GM18907 (cell line): Measurements from ENCODE around the gene PLPPR4.
A peak's percentile ranks its signal among the peaks of the same experiment; 100 is the strongest.
"Not testable (repeated sequence)": the region's sequence is repeated elsewhere in the genome, so short reads cannot be mapped to it uniquely, and the experiment has no call there.

Source experiments
- ATAC-seq: cut with Tn5 transposase; IDR thresholded peaks from one replicate; pipeline ENCODE4 v1.9.1; 2021; ENCODE audit warnings: mild to moderate bottlenecking, moderate library complexity; ENCODE audit not compliant: unreplicated experiment

PLPPR4 gene

GRCh38 chr1:99264201-99265021 lies at the start of gene PLPPR4:
PLPPR4 (plus strand) TSS chr1:99264492; CDS start chr1:99264594, 102 bp downstream.
- ATAC-seq, result peak; percentile 66

- ATAC-seq, result no peak
Observed at GRCh38 chr1:99216956-99217355, 47.3 kb upstream of the PLPPR4 start.

- ATAC-seq, result no peak
Observed at GRCh38 chr1:99217599-99217998, 46.7 kb upstream of the PLPPR4 start.

- ATAC-seq, result peak; percentile 52
Observed at GRCh38 chr1:99218572-99218971, 45.7 kb upstream of the PLPPR4 start.

DNA sequence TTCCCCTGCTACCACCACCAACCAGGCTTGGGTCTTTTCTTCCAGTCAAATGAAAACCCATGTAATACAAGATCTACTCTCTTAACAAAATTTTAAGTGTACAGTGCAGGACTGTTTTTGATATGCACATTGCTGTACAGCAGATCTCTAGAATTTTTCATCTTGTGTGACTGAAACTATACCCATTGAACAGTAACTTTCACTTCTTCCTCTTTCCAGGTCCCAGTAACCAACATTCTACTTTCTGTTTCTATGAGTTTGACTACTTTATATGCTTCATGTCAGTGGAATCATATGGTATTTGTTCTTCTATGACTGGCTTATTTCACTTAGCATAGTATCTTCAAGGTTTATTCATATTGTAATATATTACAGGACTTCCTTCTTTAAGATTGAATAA lies 45.3 kb upstream of the PLPPR4 start:
- ATAC-seq, result peak; percentile 97

DNA sequence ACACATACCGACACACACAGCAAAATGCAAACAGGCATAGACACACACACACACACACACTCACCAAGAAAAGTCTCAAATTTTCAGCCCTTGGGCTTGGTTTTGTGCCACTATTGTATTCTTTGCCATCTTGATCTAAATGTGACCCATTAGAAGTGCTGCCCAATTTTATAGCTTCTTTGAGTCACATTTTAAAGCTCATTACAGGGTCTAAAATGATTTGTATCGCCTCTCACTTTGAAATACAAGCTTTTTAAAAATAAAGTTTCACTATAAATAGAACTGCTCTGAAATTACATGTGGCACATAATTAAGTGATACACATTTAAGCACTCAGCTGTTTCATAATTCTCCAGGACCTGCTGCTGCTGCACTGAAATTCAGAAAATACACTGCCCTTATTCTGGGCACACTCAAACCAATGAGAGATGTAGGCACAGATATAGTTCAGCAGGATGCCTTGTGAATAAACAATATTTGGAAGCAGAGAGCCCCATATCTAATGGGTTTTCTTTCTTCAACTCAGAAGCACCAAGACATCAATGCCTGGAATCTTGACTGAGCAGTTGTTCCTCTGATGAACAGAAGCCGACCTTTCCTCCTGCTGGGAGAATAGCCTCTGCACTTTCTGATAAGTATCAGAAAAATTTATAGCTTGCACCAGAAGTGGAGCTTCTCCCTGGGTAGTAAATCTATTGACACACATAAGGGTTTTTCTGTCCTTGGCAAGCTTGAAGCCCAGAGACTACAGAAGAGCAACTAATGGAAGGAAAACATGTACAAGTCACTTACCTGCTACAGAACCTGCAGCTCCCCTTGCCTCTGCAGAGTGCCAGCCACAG lies 37.0 kb upstream of the PLPPR4 start:
- no peak for ATAC-seq

DNA sequence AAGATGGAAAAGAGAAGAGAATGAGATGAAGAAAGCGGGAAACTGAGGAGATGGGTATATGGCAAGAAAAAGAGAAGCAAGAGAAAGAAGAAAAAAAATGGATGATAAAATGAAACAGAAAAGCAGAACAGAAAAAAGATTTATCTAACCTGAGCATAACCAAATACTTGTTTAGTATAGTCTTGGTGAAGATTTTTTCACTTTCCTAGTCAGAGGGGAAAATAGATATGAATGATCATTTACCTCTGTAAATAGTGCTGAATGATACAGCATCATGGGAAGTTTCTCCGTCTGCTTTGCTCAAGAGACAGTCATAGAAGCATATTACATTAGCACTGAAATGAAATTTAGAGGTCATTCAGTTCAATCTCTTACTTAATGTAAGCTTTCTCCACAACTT lies 36.1 kb upstream of the PLPPR4 start:
- ATAC-seq, result peak; percentile 86

- ATAC-seq, result no peak
Observed at GRCh38 chr1:99229122-99229521, 35.2 kb upstream of the PLPPR4 start.

GRCh38 chr1:99230695-99231094 lies 33.6 kb upstream of the PLPPR4 start:
- no peak for ATAC-seq

- no peak for ATAC-seq
Observed at GRCh38 chr1:99232172-99232571, 32.1 kb upstream of the PLPPR4 start.

DNA sequence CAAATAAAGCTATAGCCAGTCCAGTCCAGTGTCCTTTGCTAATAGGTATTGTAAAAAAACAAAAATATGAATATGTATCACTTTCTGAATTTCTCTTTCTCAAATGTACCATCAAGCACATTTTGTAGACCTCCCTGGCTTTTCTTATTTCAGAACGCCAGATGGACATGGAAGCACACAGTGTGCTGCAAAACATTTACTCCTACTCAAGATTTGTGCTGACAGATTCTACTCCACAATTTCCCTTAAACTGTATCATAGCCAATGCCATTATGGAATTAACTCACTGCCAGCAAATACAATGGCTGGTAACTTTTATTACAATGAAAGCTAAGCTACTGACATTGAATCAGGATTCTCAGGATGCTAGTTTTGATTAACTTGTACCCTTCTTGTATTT lies 30.8 kb upstream of the PLPPR4 start:
- no peak for ATAC-seq

- ATAC-seq, result no peak
Observed at GRCh38 chr1:99236756-99237155, 27.5 kb upstream of the PLPPR4 start.

DNA sequence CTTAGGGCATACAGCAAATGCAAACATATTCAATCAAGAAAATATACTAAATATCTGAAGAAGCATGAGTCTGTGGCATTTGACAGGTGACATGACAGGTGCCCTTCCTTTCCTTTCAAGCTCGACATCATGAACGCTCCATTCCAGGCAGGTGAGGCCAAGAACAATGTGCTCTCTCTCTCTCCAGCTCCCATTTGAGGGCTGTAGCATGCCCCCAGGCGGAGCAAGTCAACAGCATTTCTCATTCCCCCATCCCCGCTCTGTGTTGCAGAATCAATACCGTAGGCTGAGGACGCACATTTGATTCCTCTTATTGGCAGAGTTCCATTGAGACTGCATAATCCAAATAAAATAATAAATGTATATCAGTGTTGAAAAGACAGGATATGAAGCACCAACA lies 24.6 kb upstream of the PLPPR4 start:
- no peak for ATAC-seq

GRCh38 chr1:99240621-99241020 lies 23.7 kb upstream of the PLPPR4 start:
- no peak for ATAC-seq

DNA sequence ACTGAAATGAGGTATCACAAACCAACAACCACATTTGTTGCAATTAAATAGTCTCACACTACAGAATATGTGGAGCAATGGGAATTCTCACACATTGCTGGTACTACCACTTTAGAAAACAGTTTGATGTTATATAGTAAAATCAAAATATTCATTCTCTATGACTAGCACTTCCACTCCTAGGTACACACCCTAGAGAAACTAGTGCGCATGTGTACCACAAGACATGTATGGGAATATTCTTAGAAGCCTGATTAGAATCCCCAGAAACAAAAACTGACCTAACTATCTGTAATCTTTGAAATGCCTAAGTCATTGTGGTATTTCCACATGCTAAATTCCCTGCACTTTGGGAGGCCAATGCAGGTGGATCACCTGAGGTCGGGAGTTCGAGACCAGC lies 18.1 kb upstream of the PLPPR4 start:
- no peak for ATAC-seq

GRCh38 chr1:99247199-99247598 lies 17.1 kb upstream of the PLPPR4 start:
- ATAC-seq, result no peak

GRCh38 chr1:99250728-99251127 lies 13.6 kb upstream of the PLPPR4 start:
- no peak for ATAC-seq

GRCh38 chr1:99251308-99251707 lies 13.0 kb upstream of the PLPPR4 start:
- ATAC-seq, result no peak

DNA sequence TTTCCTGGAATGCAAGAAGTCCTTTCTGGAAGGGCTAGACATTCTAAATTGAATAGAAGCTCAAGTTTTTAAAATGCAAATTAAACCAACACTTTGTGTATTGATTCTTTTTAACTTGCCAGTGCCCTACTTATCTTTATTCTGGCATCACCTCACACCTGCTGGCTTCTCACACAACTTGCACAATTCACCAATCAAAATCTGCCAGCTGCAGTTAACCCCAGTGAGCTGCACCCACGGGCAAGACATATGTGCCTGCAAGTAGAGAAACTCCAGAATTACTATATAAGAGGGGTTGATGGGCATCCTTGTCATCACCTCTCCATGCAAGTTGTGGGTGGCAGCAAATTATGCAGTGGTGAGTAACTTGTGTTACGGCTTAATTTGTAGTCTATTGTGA lies 11.7 kb upstream of the PLPPR4 start:
- ATAC-seq, result no peak

GRCh38 chr1:99260402-99260801 lies 3.9 kb upstream of the PLPPR4 start:
- not testable (repeated sequence) for ATAC-seq

GRCh38 chr1:99265124-99265523 lies 832 bp downstream of the PLPPR4 start:
- no peak for ATAC-seq

DNA sequence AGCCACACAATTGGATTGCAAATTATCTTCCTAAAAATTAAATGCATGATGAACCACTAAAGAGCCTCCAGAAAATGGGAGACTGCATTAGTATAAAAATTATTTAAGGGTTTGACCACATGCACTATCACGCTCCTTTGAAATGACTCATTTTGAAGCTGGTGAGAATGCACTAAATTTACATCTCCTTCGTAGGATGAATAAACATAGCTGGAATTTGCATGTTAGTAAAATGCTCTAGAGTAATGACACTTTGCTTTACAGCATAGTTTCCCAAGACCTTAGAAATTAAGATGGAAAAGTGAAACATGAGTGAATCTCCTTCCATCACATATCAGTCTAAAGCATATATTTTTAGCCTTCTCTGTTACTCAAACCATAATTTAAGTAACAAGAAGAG lies 2.4 kb downstream of the PLPPR4 start:
- ATAC-seq, result no peak
